GM12892 (cell line): ENCODE measurements around the gene POU6F2.

Source experiments
- DNase-seq: peaks from one replicate; pipeline ENCODE4 v3.0.0; 2011; ENCODE audit not compliant: insufficient read length
- FAIRE-seq: peaks from 2 replicates; lab custom pipeline; 2011; peaks lifted over from hg19 to GRCh38; lab: Jason Lieb, UNC
- POLR2A ChIP-seq: IDR thresholded peaks from 2 replicates; pipeline ENCODE4 v1.6.1; 2011; ENCODE audit warnings: low read depth, low read length, control low read depth
- POLR2AphosphoS5 ChIP-seq: IDR thresholded peaks from 2 replicates; pipeline ENCODE4 v1.6.1; 2011; ENCODE audit warnings: low read depth, low read length, control low read depth
- TAF1 ChIP-seq: IDR thresholded peaks from 2 replicates; pipeline ENCODE4 v1.6.1; 2011; ENCODE audit warnings: low read depth, mild to moderate bottlenecking, control low read depth, low read length, borderline replicate concordance

The POU6F2 gene

GRCh38 chr7:39408906-39409305 is 431.2 kb downstream of the POU6F2 start:
- TF ChIP-seq TAF1: no peak
- no peak for TF ChIP-seq POLR2A
- no peak for TF ChIP-seq POLR2AphosphoS5
- DNase-seq: no peak
- no peak for FAIRE-seq

- DNase-seq: no peak
- FAIRE-seq: no peak
- TF ChIP-seq POLR2AphosphoS5 (no peak), TAF1 (no peak), POLR2A (no peak)
Measured at GRCh38 chr7:39410582-39410981, 432.9 kb downstream of the POU6F2 start.

GRCh38 chr7:39413636-39414223 is 436.0 kb downstream of the POU6F2 start:
- DNase-seq: no peak
- peak; percentile 51 for FAIRE-seq
- TF ChIP-seq TAF1 (no peak), POLR2A (no peak), POLR2AphosphoS5 (no peak)

GRCh38 chr7:39414224-39415035 is 436.7 kb downstream of the POU6F2 start:
- TF ChIP-seq POLR2A (no peak), POLR2AphosphoS5 (no peak), TAF1 (no peak)
- DNase-seq (peak; percentile 32), FAIRE-seq (peak; percentile 68)

- TF ChIP-seq TAF1: no peak
- TF ChIP-seq POLR2AphosphoS5: no peak
- peak; percentile 27 for FAIRE-seq
- no peak for DNase-seq
Measured at GRCh38 chr7:39415091-39415787, 437.5 kb downstream of the POU6F2 start.

- FAIRE-seq: no peak
- DNase-seq: no peak
- TF ChIP-seq POLR2A (no peak), TAF1 (no peak), POLR2AphosphoS5 (no peak)
Measured at GRCh38 chr7:39416866-39417265, 439.2 kb downstream of the POU6F2 start.

- DNase-seq (no peak), FAIRE-seq (no peak)
- no peak for TF ChIP-seq POLR2AphosphoS5
- no peak for TF ChIP-seq POLR2A
- no peak for TF ChIP-seq TAF1
Measured at GRCh38 chr7:39417642-39418041, 439.9 kb downstream of the POU6F2 start.

GRCh38 chr7:39421251-39421650 is 443.5 kb downstream of the POU6F2 start:
- FAIRE-seq (no peak), DNase-seq (no peak)
- TF ChIP-seq TAF1: no peak
- TF ChIP-seq POLR2A: no peak
- no peak for TF ChIP-seq POLR2AphosphoS5

GRCh38 chr7:39421661-39422060 is 444.0 kb downstream of the POU6F2 start:
- no peak for FAIRE-seq
- TF ChIP-seq POLR2AphosphoS5: no peak
- no peak for TF ChIP-seq TAF1
- no peak for TF ChIP-seq POLR2A

GRCh38 chr7:39428221-39428620 is 450.5 kb downstream of the POU6F2 start:
- no peak for DNase-seq
- no peak for TF ChIP-seq POLR2AphosphoS5
- no peak for TF ChIP-seq POLR2A
- TF ChIP-seq TAF1: no peak
- no peak for FAIRE-seq

More at GRCh38 chr7:39421661-39422060, 444.0 kb downstream of the POU6F2 start:
- no peak for DNase-seq

GRCh38 chr7:39429421-39429820 is 451.7 kb downstream of the POU6F2 start:
- DNase-seq (no peak), FAIRE-seq (no peak)
- TF ChIP-seq TAF1: no peak
- no peak for TF ChIP-seq POLR2A
- TF ChIP-seq POLR2AphosphoS5: no peak

- no peak for FAIRE-seq
- no peak for TF ChIP-seq POLR2AphosphoS5
- no peak for TF ChIP-seq TAF1
- TF ChIP-seq POLR2A: no peak
- DNase-seq: no peak
Measured at GRCh38 chr7:39430441-39430840, 452.7 kb downstream of the POU6F2 start.
